ENCODE results near the gene TEKT5.

The TEKT5 gene

DNA sequence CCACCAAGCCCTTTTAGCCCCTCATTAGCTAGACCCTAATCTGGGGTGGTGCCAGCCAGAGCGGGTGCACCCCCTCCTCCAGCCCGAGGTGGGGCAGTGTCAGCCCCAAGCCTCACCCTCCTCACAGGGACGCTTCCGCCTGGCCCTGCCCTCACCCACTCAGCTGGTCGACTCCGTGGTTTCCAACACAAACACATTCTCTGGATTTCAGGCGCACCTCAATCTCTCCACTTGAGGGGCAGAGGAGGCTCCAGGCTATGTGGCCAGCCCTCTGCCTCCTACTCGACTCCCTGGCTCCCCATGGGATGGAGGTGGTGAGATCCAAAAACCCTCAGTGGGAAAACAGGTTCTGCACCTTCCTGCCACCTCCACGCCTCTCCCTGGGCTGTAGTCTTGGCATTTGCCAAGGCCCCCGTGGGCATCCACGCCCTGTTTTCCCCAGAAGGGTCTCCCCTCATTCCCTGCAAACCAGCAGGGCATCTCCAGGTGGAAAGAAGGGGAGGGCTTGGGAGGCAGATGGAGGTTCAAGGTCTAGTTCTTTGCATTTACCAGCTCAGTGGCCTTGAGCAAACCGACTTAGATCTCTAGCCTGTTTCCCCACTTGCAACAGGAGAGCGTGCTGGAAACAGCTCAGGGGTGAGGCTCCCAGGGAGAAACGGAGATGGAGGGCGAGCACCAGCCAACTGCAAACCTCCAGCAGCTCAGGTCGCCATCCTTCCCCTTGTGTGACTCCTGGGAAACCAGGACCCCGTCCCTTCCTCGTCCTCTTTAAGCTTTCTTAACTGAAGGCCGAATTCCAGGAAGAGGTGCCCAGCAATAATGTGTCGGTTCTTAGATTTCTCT lies 116.0 kb downstream of the TEKT5 start:
- DNase-seq (ENCODE audit: low spot score): no peak
